Stimulated activated naive CD8-positive, alpha-beta T cell treated with anti-CD3 and anti-CD28 coated beads, Interleukin-15, Interleukin-2, amounts not matched to agents 100 U/mL and 50 U/mL, for 24 hours (primary cell): ENCODE data around the gene C1orf35.

Experiments
- ATAC-seq: fragments of 150-1000 bp; cut with Tn5 transposase; one replicate; pipeline ENCODE4 v1.10.0; 2021
- DNase-seq: peaks from one replicate; pipeline ENCODE4 v3.0.0; 2021

Gene C1orf35

DNA sequence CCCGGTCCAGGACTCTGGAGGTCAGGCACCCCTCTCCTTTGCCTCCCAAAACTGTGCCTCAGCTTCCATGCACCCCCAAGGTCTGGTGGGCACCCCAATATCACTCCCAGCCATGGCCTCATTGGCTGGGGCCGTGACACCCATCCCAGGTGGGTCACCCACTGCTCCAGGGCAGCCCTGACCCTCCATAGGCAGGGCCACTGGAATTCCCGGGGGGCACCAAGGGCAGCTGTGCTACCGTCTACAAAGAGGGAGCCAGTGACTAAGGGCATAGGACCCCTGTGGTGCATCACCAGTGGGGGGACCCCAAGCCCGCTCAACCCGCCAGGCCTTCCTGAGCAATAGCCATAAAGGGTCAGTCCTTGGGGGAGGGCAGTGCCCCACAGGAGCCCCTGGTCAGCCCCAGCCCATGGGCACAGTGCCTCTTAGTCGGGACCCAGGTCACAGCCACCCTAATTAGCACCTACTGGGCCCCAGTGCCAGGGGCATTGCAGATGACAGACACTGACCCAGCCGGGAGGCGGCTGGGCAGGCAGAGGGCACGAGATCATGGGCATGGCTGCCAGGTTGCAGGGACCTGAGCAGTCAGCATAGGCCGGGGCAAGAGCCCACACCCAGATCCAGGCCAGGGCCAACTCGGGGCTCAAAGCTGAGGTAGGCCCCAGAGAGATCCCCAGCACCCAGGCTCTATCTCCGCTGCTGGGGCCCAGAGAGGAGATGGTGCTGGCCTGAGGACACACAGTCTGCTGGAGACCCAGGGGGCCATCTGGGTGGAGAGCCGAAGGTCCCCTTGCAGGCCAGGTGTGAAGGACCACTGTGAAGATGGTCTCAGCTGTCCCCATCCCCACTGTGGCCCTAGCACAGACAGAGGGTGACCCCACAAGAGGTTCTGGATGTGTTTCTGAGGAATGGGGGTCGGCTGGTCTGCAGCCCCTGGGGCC, 39.6 kb downstream of the C1orf35 start:
- DNase-seq (no peak), ATAC-seq (no peak)

DNA sequence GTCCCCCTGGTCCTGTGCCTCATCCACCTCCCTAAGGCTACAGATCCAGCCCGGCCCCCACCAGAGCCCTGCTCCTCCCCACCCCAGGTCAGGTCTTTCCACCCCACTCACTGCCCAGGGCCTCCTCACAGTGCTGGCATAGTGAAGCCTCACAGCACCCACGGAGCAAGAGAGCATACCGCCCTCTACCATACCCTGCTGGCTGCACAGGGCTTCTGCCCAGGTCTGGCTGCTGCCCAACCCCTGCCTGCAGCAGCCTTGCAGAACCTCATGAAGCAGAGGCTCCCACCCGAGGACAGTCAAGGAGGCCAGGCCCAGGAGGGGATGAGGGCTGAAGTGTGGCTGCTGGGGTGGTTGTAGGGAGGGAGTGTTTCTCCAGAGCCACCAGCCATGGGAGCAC, 40.3 kb downstream of the C1orf35 start:
- DNase-seq (no peak), ATAC-seq (no peak)

DNA sequence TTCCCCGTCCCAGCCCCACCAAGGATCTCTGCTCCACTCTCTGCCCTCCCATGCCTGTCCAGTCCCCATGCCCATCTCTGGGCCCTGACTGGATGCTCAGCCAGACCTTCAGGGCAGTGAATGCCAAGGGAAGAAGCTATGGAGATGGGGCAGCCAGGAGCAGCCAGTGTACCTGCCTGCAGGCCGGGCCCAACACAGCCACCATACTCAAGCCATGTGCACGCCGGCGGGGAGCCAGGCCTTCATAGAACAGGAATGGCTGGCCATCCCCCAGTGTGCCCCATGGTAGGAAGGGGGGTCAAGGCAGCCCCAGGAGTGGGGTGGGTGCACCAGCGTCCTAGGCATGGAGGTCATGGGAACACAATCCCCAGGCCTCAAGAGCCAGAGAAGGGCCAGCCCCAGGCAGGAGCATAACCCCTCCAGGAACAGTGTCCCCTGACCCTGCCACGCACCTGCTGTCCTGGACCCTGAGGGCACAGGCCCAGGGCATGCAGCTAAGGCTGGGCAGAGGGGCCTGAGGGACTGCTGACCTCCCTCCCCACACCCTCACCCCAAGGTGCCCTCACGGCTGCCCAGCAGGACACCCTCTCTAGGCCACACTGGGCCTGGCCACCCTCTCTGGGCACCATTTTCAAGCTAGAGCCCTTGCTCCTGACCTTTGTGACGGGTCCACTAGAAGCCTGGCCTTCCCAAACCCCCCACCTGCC, 40.9 kb downstream of the C1orf35 start:
- no peak for DNase-seq
- ATAC-seq, result no peak

DNA sequence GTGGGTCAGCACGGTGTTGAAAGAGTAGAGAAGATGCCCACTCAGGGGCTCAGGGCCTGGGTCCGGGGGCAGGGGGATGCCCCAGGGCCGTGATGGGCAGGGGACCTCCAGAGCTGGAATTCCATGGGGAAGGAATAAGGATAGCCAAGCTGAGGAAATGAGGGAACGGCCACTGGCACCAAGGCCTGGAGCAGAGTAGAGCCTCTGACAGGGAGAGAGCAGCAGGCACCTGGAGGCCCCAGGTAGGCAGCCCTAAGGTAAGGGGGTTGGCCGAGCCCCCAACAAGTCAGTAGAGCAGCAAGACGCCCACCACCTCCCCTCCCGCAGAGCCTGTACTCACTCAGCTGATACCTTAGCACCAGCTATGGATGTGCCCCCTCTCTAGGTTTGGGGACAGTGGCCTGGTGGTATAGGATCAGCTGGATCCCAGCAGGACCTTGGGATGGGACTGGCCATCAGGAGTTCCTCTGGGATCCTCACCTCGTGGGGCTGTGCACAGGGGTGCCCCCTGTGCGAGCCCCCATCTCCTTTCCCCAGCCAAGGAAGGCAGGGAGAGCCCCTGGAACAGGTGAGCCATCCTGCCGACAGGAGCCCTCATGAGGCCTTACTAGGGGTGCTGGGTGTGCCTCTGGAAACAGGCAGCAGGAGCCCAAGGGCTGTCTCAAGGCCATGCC, 41.6 kb downstream of the C1orf35 start:
- no peak for ATAC-seq
- DNase-seq, result no peak

DNA sequence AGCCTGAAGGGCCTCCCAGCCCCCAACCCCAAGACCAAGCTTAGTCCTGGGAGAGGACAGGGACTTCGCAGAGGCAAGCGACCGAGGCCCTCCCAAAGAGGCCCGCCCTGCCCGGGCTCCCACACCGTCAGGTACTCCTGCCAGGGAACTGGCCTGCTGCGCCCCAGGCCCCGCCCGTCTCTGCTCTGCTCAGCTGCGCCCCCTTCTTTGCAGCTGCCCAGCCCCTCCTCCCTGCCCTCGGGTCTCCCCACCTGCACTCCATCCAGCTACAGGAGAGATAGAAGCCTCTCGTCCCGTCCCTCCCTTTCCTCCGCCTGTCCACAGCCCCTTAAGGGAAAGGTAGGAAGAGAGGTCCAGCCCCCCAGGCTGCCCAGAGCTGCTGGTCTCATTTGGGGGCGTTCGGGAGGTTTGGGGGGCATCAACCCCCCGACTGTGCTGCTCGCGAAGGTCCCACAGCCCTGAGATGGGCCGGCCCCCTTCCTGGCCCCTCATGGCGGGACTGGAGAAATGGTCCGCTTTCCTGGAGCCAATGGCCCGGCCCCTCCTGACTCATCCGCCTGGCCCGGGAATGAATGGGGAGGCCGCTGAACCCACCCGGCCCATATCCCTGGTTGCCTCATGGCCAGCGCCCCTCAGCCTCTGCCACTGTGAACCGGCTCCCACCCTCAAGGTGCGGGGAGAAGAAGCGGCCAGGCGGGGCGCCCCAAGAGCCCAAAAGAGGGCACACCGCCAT, 42.5 kb downstream of the C1orf35 start:
- ATAC-seq, result no peak

DNA sequence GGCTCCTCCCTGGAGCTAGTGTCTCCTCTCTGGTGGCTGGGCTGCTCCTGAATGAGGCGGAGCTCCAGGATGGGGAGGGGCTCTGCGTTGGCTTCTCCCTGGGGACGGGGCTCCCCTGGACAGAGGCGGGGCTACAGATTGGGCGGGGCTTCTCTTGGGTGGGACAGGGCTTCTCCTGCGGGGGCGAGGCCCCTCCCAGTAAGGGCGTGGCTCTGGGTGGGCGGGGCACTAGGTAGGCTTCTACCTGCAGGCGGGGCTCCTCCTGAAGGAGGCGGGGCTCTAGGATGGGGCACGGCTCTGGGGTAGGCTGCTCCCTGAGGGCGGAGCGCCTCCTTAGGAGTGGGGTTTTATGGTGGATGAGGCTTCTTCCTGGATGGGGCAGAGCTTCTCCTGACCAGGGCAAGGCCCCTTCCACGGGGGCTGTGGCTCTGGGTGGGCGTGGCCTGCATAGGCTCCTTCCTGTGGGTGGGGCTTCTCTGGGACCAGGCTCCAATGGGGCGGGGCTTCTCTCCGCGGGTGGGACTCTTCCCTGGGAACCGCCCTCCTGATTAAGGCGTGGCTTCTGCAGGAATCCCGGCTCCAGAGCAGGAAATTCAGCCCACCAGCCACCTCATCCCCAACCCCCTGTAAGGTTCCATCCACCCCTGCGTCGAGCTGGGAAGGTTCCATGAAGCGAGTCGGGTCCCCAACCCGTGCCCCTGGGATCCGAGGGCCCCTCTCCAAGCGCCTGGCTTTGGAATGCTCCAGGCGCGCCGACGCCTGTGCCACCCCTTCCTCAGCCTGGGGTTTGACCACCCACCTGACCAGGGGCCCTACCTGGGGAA, 43.3 kb downstream of the C1orf35 start:
- DNase-seq, result peak; percentile 81
- peak; percentile 50 for ATAC-seq

More for the DNA sequence above, 42.5 kb downstream of the C1orf35 start:
- DNase-seq, result no peak

DNA sequence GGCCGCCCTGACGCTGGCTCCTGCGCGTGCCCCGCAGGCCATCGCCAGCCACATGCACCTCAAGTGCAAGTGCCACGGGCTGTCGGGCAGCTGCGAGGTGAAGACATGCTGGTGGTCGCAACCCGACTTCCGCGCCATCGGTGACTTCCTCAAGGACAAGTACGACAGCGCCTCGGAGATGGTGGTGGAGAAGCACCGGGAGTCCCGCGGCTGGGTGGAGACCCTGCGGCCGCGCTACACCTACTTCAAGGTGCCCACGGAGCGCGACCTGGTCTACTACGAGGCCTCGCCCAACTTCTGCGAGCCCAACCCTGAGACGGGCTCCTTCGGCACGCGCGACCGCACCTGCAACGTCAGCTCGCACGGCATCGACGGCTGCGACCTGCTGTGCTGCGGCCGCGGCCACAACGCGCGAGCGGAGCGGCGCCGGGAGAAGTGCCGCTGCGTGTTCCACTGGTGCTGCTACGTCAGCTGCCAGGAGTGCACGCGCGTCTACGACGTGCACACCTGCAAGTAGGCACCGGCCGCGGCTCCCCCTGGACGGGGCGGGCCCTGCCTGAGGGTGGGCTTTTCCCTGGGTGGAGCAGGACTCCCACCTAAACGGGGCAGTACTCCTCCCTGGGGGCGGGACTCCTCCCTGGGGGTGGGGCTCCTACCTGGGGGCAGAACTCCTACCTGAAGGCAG, 44.0 kb downstream of the C1orf35 start:
- DNase-seq, result no peak
- peak; percentile 33 for ATAC-seq

DNA sequence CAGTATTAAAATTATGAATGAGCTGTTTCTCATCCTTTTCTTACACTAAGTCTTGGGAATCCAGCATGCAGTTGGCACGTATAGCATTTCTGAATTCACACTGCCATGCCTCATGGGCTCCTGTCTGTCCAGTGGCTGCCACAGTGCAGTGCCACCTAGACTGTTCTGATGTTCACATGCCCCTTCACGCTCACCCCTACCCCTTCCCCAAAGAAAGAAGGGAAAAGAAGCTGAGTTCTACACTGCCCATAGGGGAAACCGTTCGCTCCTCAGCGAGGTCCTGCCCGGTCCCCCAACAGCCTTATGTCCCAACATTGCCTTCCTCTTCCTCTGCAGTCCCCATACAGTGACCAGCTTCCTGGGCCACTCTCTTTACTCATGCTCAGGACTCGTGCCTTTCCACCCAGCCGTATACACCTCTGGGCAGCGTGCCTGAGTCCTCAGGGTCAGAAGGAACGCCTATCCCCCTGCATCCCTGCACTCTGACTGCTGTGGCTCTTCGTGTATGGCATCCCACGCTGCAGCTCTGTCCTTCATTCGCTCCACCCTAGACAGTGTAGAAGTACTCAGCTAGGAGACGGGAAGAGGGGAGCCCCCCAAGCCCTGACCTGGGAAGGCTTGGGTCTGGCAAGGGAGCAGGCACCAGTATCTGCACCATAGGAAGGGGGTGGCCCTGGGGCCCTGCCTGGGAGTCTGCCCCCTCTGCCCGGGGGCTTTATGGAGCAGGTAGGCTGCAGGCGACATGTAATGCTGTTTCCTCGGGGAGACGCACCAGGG, 44.8 kb downstream of the C1orf35 start:
- DNase-seq (no peak), ATAC-seq (peak; percentile 7)
